Transverse colon (tissue), 4 donors: Measurements from ENCODE around the gene EPHB6. TPM values are rescaled to one million over a fixed set of nuclear protein-coding genes. Genes with fewer than 3 reads are reported as not detected.

Source experiments
- DNase-seq: peaks from one replicate; pipeline ENCODE4 v3.0.0-alpha.2; 2019
- H3K27ac ChIP-seq, 4 donors: fragments of 200-600 bp; sonication (generic); 2 replicates each; pipeline ENCODE4 v1.5.1; 2016 to 2018; ENCODE audit warnings: inconsistent platforms in 4 of 4
- H3K27me3 ChIP-seq: fragments of 200-600 bp; sonication (generic); 2 replicates; pipeline ENCODE4 v1.5.1; 2017; ENCODE audit warnings: inconsistent platforms
- H3K36me3 ChIP-seq, 4 donors: fragments of 200-600 bp; sonication (generic); 2 replicates each; pipeline ENCODE4 v1.5.1; 2017 to 2019; ENCODE audit warnings: inconsistent platforms in 4 of 4
- H3K4me1 ChIP-seq, 4 donors: fragments of 200-600 bp; sonication (generic); 2 replicates each; pipeline ENCODE4 v1.5.1; 2017 to 2020; ENCODE audit warnings: inconsistent platforms in 4 of 4
- H3K4me3 ChIP-seq, 4 donors: fragments of 200-600 bp; sonication (generic); 1 replicate in 1 of 4; 2 replicates in 3 of 4; pipeline versions ENCODE4 v1.5.1 to v1.6.1; 2017 to 2019; ENCODE audit warnings: inconsistent platforms in 4 of 4
- H3K9me3 ChIP-seq, 2 donors: fragments of 200-600 bp; sonication (generic); 2 replicates each; pipeline ENCODE4 v1.5.1; 2017 to 2019; ENCODE audit warnings: inconsistent platforms in 2 of 2
- CTCF ChIP-seq, 5 experiments: fragments of 200-600 bp in 3 of 5; fragments of 450-650 bp in 2 of 5; sonication (generic) in 3 of 5; IDR thresholded peaks; 1 replicate in 2 of 5; 2 replicates in 3 of 5; pipeline ENCODE4 v1.5.1; 2016 to 2017; ENCODE audit warnings: antibody characterized with exemption in 5 of 5, inconsistent platforms in 3 of 5, mild to moderate bottlenecking in 2 of 5, moderate library complexity in 1 of 5
- EP300 ChIP-seq: sonication (generic); formaldehyde crosslinking; IDR thresholded peaks from one replicate; pipeline ENCODE4 v1.6.1; 2017; ENCODE audit warnings: antibody characterized with exemption, low read depth
- POLR2A ChIP-seq: fragments of 450-650 bp; IDR thresholded peaks from one replicate; pipeline ENCODE4 v1.6.1; 2016; ENCODE audit warnings: antibody characterized with exemption, mild to moderate bottlenecking, moderate library complexity
- POLR2AphosphoS5 ChIP-seq, 3 donors: sonication (generic); formaldehyde crosslinking; IDR thresholded peaks; one replicate each; pipeline ENCODE4 v1.6.1; 2016; ENCODE audit warnings: antibody characterized with exemption in 3 of 3
- WGBS, 2 donors: methylation state at CpG; one replicate each; pipeline ENCODE4 v1.1.5; 2018; ENCODE audit warnings: low coverage in 1 of 2; 5-methylcytosine and 5-hydroxymethylcytosine counted together
- in situ Hi-C, 4 donors: fragments of 200-750 bp; cut with MboI; loops; one replicate each; pipeline versions ENCODE4 v1.15.0 to v1.15.1; 2017; ENCODE audit warnings: low sequenced_read_pairs in 3 of 4, low pct_ligation_motif_present in 1 of 4, low pct_unique_long_range_greater_than_20kb in 1 of 4
- intact Hi-C: fragments of 100-400 bp; cut with DNase I; formaldehyde crosslinking; loops from one replicate; pipeline ENCODE4 v1.15.1; 2023; ENCODE audit warnings: low total_unique reads
- total RNA-seq, 4 donors: library from RNA; depleted of rRNA; stranded (reverse); fragments of >200 nt; gene quantifications; one replicate each; pipeline ENCODE4 v1.1.0, GENCODE V29; 2016

EPHB6 gene
- total RNA-seq, 4 donors from 2014 or later, result 2.9 to 10.2 (median 4.5) TPM

GRCh38 chr7:142842251-142842766 is 12.6 kb upstream of the EPHB6 start:
- no peak for DNase-seq
- in situ Hi-C loops, result no loop called here
- Histone ChIP-seq H3K27me3 (no peaks in the 10 kb centered on the region), H3K27ac (no peak overlapping the region), H3K4me1 (no peaks in the 10 kb centered on the region), H3K4me3 (no peak overlapping the region), H3K9me3 (no peaks in the 10 kb centered on the region), H3K36me3 (no peaks in the 10 kb centered on the region)
- no peak for TF ChIP-seq EP300
- TF ChIP-seq CTCF (IDR thresholded peaks at IDR 0.05), result no peak
- no peak for TF ChIP-seq POLR2A
- no peak for TF ChIP-seq POLR2AphosphoS5 (IDR thresholded peaks at IDR 0.05)
- intact Hi-C loops, result no loop called here
- 67 to 92% methylated on average over 1 of the region's 1 CpG for WGBS, 2 donors

GRCh38 chr7:142847353-142847752 is 7.5 kb upstream of the EPHB6 start:
- H3K27ac ChIP-seq, result no peak overlapping the region
- no peaks in the 10 kb centered on the region for H3K4me1 ChIP-seq
- no peak for DNase-seq
- H3K36me3 ChIP-seq, result no peaks in the 10 kb centered on the region
- H3K9me3 ChIP-seq, result no peaks in the 10 kb centered on the region
- H3K4me3 ChIP-seq, result no peak overlapping the region
- no peak for TF ChIP-seq POLR2A
- no peak for TF ChIP-seq CTCF (IDR thresholded peaks at IDR 0.05)
- no peak for TF ChIP-seq POLR2AphosphoS5 (IDR thresholded peaks at IDR 0.05)
- TF ChIP-seq EP300, result no peak
- intact Hi-C loops (no loop called here), in situ Hi-C loops (no loop called here)
- H3K27me3 ChIP-seq, result peaks cover 3% of the 10 kb centered on the region
- 86 to 94% methylated on average over 2 of the region's 2 CpGs for WGBS, 2 donors

- no peaks in the 10 kb centered on the region for H3K36me3 ChIP-seq
- no peaks in the 10 kb centered on the region for H3K9me3 ChIP-seq
- intact Hi-C loops (loop anchor here (5.0 kb wide), 1 partner anchor 151 kb away; no protein-coding TSS in a partner anchor), in situ Hi-C loops (loop anchor here in 3 of 4 donors (10.0 to 25.0 kb wide), 2 partner anchors 154 to 361 kb away; partner anchors contain the start of gene TAS2R40 (in 3 of the 3))
- H3K4me1 ChIP-seq, result peaks cover 0 to 10% (median 4%) of the 10 kb centered on the region in 4 donors
- no peak overlapping the region for H3K27ac ChIP-seq
- peaks cover 3% of the 10 kb centered on the region for H3K27me3 ChIP-seq
- no peak for DNase-seq
- 78 to 94% methylated on average over 3 to 4 of the region's 4 CpGs for WGBS, 2 donors
- H3K4me3 ChIP-seq, result no peak overlapping the region
- TF ChIP-seq POLR2AphosphoS5 (IDR thresholded peaks at IDR 0.05), result no peak
- TF ChIP-seq CTCF (IDR thresholded peaks at IDR 0.05), result no peak
- TF ChIP-seq EP300, result no peak
- TF ChIP-seq POLR2A, result no peak
Observed at GRCh38 chr7:142851269-142851668, 3.6 kb upstream of the EPHB6 start.

- Histone ChIP-seq H3K4me3 (no peak overlapping the region), H3K9me3 (no peaks in the 10 kb centered on the region), H3K27ac (no peak overlapping the region), H3K4me1 (peaks cover 0 to 10% (median 4%) of the 10 kb centered on the region in 4 donors), H3K36me3 (no peaks in the 10 kb centered on the region), H3K27me3 (peaks cover 3% of the 10 kb centered on the region)
- in situ Hi-C loops (loop anchor here in 3 of 4 donors (10.0 to 25.0 kb wide), 2 partner anchors 153 to 360 kb away; partner anchors contain the start of gene TAS2R40 (in 3 of the 3)), intact Hi-C loops (loop anchor here (5.0 kb wide), 1 partner anchor 150 kb away; no protein-coding TSS in a partner anchor)
- TF ChIP-seq POLR2A (no peak), POLR2AphosphoS5 (IDR thresholded peaks at IDR 0.05) (no peak), CTCF (IDR thresholded peaks at IDR 0.05) (no peak), EP300 (no peak)
- DNase-seq, result no peak
Observed at GRCh38 chr7:142851919-142852318, 3.0 kb upstream of the EPHB6 start.
